Activated CD4-positive, alpha-beta T cell treated with anti-CD3 and anti-CD28 coated beads, Interleukin-2, amount 10 ng/mL, durations not matched to agents 7 days and 5 days (primary cell): ENCODE measurements around the gene SGSH. TPM values are rescaled to one million over a fixed set of nuclear protein-coding genes. Genes with fewer than 3 reads are reported as not detected.

Experiments used
- CTCF ChIA-PET: fragments of 350-600 bp; sonication (Branson Sonifier 250); formaldehyde crosslinking; loops from one replicate; lab custom pipeline; 2021; ENCODE audit warnings: antibody characterized with exemption; lab: Charles Lee
- POLR2A ChIA-PET: fragments of 350-600 bp; sonication (Branson Sonifier 250); formaldehyde crosslinking; loops from one replicate; lab custom pipeline; 2021; ENCODE audit warnings: antibody characterized with exemption; lab: Charles Lee
- DNase-seq: peaks from one replicate; pipeline ENCODE4 v3.0.0-alpha.2; 2020
- H3K27ac Mint-ChIP-seq: one replicate; pipeline ENCODE4 v1.8.0; 2021; ENCODE audit warnings: mild to moderate bottlenecking, moderate library complexity, mixed read lengths
- H3K27me3 Mint-ChIP-seq: one replicate; pipeline ENCODE4 v1.8.0; 2021; ENCODE audit warnings: mixed read lengths
- H3K36me3 Mint-ChIP-seq: one replicate; pipeline ENCODE4 v1.8.0; 2021; ENCODE audit warnings: low read depth, mixed read lengths
- H3K4me1 Mint-ChIP-seq: one replicate; pipeline ENCODE4 v1.8.0; 2021; ENCODE audit warnings: mixed read lengths
- H3K4me3 Mint-ChIP-seq: one replicate; pipeline ENCODE4 v1.8.0; 2021; ENCODE audit warnings: mild to moderate bottlenecking, moderate library complexity, mixed read lengths
- H3K9me3 Mint-ChIP-seq: one replicate; pipeline ENCODE4 v1.8.0; 2021; ENCODE audit warnings: mixed read lengths
- total RNA-seq, 2 experiments: library from RNA; stranded (reverse); gene quantifications; one replicate each; pipeline ENCODE4 v1.2.3, GENCODE V29; 2021

Gene SGSH
- 10 to 100 TPM; 31.5 to 34.3 TPM for total RNA-seq

DNA sequence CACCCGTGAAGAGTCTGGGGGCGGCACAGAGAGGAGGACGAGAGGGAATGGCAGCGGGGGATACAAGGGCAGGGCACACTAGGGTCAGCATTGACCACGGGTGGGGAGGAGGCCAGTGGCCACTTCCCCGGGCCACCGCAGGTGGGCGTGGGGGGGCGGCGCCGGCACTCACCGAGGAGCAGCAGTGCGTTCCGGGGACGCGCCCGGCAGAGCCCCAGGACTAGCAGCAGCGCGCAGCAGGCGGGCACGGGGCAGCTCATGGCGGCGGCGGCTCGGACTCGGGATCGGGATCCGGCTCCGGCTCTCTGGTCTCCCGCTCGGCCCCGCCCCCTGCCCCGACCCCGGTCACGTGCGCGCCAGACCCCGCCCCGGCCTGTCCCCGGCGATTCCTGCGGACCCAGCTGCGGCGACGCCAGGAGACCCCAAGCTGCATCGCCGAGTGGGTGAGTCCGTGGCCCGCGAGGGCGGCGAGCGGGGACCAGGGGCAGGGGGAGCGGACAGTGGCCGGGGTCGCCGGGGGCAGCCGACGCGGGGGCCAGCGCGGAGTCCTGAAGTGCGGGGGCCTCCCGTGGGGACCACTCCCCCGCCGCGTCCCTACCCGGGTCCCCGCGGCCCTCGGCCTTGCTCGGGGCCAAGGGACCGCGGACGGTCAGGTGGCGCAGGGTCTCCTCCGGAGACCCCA, at the start of gene SGSH, which contains the start of gene SLC26A11:
Gene SGSH, minus strand, starts transcription at position 280 of the 682 bp plus-strand sequence. Its CDS starts 20 bp downstream, at position 260.
Gene SLC26A11, plus strand, starts transcription at position 374 of the 682 bp plus-strand sequence. CDS start 1,134 bp downstream, outside the sequence.
- ChIA-PET POLR2A (interaction anchor here (0.5 kb wide), 1 partner anchor 1835 kb away, joined by 3 read pairs; no protein-coding TSS in a partner anchor), CTCF (interaction anchor here (0.5 to 1.4 kb wide), 2 partner anchors 72 to 712 kb away, joined by 3 to 5 read pairs; no protein-coding TSS in a partner anchor)
- H3K4me3 Mint-ChIP-seq, result peak within 1 kb of the TSS; percentile 84
- DNase-seq, result peak; percentile 62
- no peaks in the 10 kb centered on the region for H3K27me3 Mint-ChIP-seq
- peaks cover 23% of the 10 kb centered on the region for H3K4me1 Mint-ChIP-seq
- no peaks in the 10 kb centered on the region for H3K9me3 Mint-ChIP-seq
- peak within 1 kb of the TSS; percentile 83 for H3K27ac Mint-ChIP-seq
- H3K36me3 Mint-ChIP-seq, result peaks cover 8% of the 10 kb centered on the region

DNA sequence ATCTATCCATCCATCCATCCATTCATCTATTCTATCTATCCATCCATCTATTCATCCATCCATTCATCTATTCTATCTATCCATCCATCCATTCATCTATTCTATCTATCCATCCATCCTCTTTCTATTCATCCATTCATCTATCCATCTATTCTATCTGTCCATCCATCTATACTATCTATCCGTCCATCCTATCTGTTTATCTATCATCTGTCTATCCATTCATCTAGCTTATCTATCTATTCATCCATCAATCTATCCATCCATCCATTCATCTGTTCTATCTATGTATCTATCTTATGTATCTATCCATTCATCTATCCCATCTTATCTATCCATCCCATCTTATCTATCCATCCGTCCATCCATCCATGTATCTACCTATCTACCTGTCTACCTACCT, 49.3 kb upstream of the SGSH start:
- no peak for DNase-seq
- Mint-ChIP-seq H3K4me1 (peaks cover 41% of the 10 kb centered on the region), H3K27ac (no peak overlapping the region), H3K36me3 (peaks cover 52% of the 10 kb centered on the region), H3K4me3 (no peak overlapping the region), H3K27me3 (no peaks in the 10 kb centered on the region), H3K9me3 (no peaks in the 10 kb centered on the region)
- POLR2A ChIA-PET, result no interaction called here
- CTCF ChIA-PET, result interaction anchor here (1.7 kb wide), 1 partner anchor 74 kb away, joined by 8 read pairs; no protein-coding TSS in a partner anchor

- DNase-seq, result no peak
- no peaks in the 10 kb centered on the region for H3K9me3 Mint-ChIP-seq
- ChIA-PET POLR2A (no interaction called here), CTCF (interaction anchor here (0.6 to 1.2 kb wide), 2 partner anchors 30 to 66 kb away, joined by 3 read pairs; no protein-coding TSS in a partner anchor)
- H3K36me3 Mint-ChIP-seq, result peaks cover 55% of the 10 kb centered on the region
- H3K4me3 Mint-ChIP-seq, result no peak overlapping the region
- H3K4me1 Mint-ChIP-seq, result peaks cover 37% of the 10 kb centered on the region
- H3K27ac Mint-ChIP-seq, result no peak overlapping the region
- no peaks in the 10 kb centered on the region for H3K27me3 Mint-ChIP-seq
Observed at GRCh38 chr17:80268427-80268826, 48.3 kb upstream of the SGSH start.

GRCh38 chr17:80267391-80267790, 47.3 kb upstream of the SGSH start:
- no peaks in the 10 kb centered on the region for H3K9me3 Mint-ChIP-seq
- CTCF ChIA-PET, result interaction anchor here (0.6 to 1.2 kb wide), 4 partner anchors 31 to 261 kb away, joined by 3 to 4 read pairs (median 4); no protein-coding TSS in a partner anchor
- H3K36me3 Mint-ChIP-seq, result peaks cover 48% of the 10 kb centered on the region
- POLR2A ChIA-PET, result no interaction called here
- H3K27me3 Mint-ChIP-seq, result no peaks in the 10 kb centered on the region
- peak overlapping the region; percentile 25 for H3K4me3 Mint-ChIP-seq
- peaks cover 35% of the 10 kb centered on the region for H3K4me1 Mint-ChIP-seq
- DNase-seq, result no peak
- no peak overlapping the region for H3K27ac Mint-ChIP-seq

DNA sequence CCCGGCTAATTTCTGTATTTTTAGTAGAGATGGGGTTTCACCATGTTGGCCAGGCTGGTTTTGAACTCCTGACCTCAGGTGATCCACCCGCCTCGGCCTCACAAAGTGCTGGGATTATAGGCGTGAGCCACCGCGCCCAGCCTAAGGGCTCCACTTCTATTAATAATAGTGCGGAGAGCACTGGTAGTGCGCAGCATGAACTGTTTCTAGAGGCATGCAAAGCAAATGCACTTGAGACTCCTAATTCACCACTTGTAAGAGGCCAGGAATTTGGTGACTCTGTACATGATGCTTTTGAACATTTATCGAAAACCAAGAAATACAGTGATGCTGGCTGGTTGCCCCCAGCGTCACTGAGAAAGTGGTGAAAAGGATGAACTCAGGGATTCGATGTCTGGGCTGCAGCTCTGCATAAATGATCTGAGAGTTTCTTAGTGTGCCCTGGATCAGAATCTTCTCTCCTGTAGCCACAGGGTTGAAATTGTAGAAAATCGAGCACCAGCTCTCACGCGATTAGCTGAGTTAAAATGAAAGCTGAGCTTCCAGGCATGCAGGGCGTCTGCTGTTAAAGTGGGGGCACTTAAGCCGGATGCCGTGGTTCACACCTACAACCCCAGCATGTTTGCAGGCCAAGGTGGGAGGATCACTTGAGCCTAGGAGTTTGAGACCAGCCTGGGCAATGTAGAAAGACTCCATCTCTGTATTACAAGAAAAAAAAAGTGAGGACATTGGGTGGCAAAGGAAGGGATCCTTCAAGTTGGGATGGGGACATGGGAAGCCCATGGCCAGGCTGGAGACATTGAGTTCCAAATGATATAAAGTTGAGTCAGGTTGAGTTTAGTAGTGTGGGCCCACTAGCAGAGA, 45.3 kb upstream of the SGSH start:
- ChIA-PET CTCF (interaction anchor here (1.0 to 3.3 kb wide), 4 partner anchors 9 to 20 kb away, joined by 4 to 10 read pairs (median 4); no protein-coding TSS in a partner anchor), POLR2A (no interaction called here)
- H3K27ac Mint-ChIP-seq, result peak overlapping the region; percentile 97
- H3K4me3 Mint-ChIP-seq, result peak overlapping the region; percentile 94
- H3K27me3 Mint-ChIP-seq, result no peaks in the 10 kb centered on the region
- H3K4me1 Mint-ChIP-seq, result peaks cover 43% of the 10 kb centered on the region
- peaks cover 44% of the 10 kb centered on the region for H3K36me3 Mint-ChIP-seq
- DNase-seq, result peak; percentile 75
- H3K9me3 Mint-ChIP-seq, result no peaks in the 10 kb centered on the region

GRCh38 chr17:80264205-80265075, 44.3 kb upstream of the SGSH start:
- ChIA-PET CTCF (interaction anchor here (1.1 to 3.3 kb wide), 4 partner anchors 8 to 69 kb away, joined by 3 to 10 read pairs (median 5); no protein-coding TSS in a partner anchor), POLR2A (no interaction called here)
- no peaks in the 10 kb centered on the region for H3K9me3 Mint-ChIP-seq
- peak overlapping the region; percentile 97 for H3K27ac Mint-ChIP-seq
- peak; percentile 69 for DNase-seq
- no peaks in the 10 kb centered on the region for H3K27me3 Mint-ChIP-seq
- H3K36me3 Mint-ChIP-seq, result peaks cover 44% of the 10 kb centered on the region
- H3K4me1 Mint-ChIP-seq, result peaks cover 48% of the 10 kb centered on the region
- peak overlapping the region; percentile 94 for H3K4me3 Mint-ChIP-seq

DNA sequence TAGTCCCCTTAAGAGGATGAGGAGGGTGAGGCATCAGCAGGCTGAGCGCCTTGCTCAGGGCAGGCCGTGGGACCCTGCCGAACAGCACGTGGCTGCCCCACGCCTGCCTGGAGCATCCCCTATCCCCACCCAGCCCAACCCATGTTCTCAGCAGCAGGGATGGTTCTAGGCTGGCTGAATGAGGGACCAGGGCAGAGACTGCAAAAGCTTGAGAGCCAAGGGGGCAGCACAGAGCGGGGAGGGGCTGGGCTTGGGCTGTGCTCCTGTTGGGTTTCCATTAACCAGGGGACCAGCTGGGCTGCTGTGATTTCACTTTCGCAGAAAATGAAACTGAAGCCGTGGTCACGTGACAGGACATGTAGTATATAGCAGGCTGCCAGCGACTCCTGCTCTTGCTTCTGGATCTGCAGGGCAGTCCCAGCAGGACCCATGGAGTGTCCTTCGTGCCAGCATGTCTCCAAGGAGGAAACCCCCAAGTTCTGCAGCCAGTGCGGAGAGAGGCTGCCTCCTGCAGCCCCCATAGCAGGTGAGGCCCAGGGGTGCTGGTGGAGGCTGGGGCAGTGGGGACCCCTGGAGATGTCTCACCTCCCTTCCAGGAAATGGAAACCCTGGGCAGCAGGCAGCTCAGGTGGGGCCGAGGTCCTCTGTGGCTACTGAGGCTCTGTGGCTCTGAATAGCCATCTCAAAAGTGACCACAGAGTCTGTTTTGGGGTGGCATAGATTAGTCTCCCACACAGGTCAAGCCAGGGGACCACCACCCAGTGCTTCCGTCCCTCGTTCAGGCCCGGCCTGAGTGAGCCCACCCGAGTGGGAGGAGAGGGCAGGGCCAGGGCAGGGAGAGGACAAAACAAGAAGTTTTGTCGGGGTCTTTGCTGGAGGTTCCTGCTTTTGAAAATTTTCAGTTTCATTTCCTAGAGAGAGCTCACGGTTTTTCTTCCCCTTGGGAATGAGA, 43.4 kb upstream of the SGSH start:
- DNase-seq, result peak; percentile 96
- CTCF ChIA-PET, result interaction anchor here (1.1 to 3.3 kb wide), 4 partner anchors 7 to 162 kb away, joined by 3 to 10 read pairs (median 4); partner anchors contain the start of gene GAA
- Mint-ChIP-seq H3K27me3 (no peaks in the 10 kb centered on the region), H3K27ac (peak overlapping the region; percentile 97), H3K36me3 (peaks cover 44% of the 10 kb centered on the region), H3K9me3 (no peaks in the 10 kb centered on the region), H3K4me1 (peaks cover 57% of the 10 kb centered on the region), H3K4me3 (peak overlapping the region; percentile 94)
- POLR2A ChIA-PET, result interaction anchor here (1.0 kb wide), 1 partner anchor 118 kb away, joined by 3 read pairs; no protein-coding TSS in a partner anchor

DNA sequence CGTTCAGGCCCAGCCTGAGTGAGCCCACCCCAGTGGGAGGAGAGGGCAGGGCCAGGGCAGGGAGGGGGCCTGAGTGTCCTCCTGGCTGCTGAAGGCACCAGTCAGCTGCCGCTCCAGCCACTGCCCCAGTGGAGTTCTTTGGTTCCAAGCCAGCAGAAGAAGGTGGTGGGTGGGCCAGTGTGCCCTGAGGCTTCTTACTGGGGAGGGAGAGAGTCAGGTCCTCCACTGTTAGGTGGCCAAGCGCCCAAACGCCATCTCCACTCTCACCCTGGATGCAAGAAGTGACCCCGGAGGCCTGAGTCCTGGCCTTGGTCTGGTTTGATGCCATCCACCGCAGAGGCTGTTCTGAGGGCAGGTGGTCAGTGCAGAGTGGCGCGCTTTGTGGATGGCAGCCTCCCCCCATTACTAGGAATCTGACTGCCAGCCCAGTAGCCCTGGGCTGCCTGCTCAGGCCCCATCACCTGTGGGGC, 42.7 kb upstream of the SGSH start:
- Mint-ChIP-seq H3K4me3 (peak overlapping the region; percentile 94), H3K36me3 (peaks cover 40% of the 10 kb centered on the region), H3K4me1 (peaks cover 62% of the 10 kb centered on the region), H3K27ac (peak overlapping the region; percentile 97), H3K27me3 (no peaks in the 10 kb centered on the region), H3K9me3 (no peaks in the 10 kb centered on the region)
- CTCF ChIA-PET, result interaction anchor here (1.6 kb wide), 1 partner anchor 161 kb away, joined by 4 read pairs; the partner anchor contains the start of gene GAA
- POLR2A ChIA-PET, result interaction anchor here (1.0 kb wide), 1 partner anchor 117 kb away, joined by 3 read pairs; no protein-coding TSS in a partner anchor
- DNase-seq, result no peak

DNA sequence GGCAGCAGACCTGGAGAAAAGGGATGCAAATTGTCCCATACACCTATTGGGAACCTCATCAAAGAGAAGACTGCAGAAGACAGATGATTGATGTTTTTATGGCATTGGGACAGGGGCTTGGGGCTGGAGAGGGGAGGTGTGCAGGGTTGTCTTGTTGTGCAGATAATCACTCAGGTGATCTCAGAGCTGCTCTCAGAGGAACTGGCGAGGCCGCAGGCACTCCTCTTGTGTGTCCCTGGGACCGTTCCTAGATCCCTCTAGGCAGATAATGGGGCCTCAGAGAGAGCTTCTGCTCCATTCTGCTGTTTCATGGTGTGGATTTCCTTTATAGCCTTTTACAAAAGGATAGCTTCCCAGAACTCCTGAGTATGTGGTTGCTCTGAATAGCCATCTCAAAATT, 42.2 kb upstream of the SGSH start:
- ChIA-PET POLR2A (interaction anchor here (0.6 kb wide), 1 partner anchor 23 kb away, joined by 6 read pairs; no protein-coding TSS in a partner anchor), CTCF (interaction anchor here (1.6 kb wide), 1 partner anchor 161 kb away, joined by 4 read pairs; the partner anchor contains the start of gene GAA)
- Mint-ChIP-seq H3K36me3 (peaks cover 37% of the 10 kb centered on the region), H3K9me3 (no peaks in the 10 kb centered on the region), H3K4me1 (peaks cover 63% of the 10 kb centered on the region), H3K27ac (peak overlapping the region; percentile 97), H3K4me3 (peak overlapping the region; percentile 94), H3K27me3 (no peaks in the 10 kb centered on the region)
- DNase-seq, result no peak

DNA sequence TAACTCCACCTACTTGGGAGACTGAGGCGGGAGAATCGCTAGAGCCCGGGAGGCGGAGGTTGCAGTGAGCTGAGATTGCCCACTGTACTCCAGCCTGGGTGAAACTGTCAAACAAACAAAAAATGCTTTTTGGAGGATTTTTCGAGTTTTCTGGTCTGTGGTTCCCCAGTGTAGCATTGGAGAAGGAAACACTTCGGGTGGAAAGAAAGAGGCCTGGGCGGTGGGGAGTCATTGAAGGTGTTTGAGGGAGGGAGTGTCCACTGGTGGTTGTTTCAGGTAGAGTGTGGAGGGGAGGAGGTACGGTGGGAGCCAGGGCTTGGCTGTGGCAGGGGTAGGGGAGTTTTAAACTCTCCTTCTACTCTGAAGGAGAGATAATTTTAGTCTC, 41.8 kb upstream of the SGSH start:
- POLR2A ChIA-PET, result interaction anchor here (0.6 kb wide), 1 partner anchor 23 kb away, joined by 6 read pairs; no protein-coding TSS in a partner anchor
- H3K4me3 Mint-ChIP-seq, result peak overlapping the region; percentile 94
- DNase-seq, result no peak
- H3K36me3 Mint-ChIP-seq, result peaks cover 34% of the 10 kb centered on the region
- CTCF ChIA-PET, result no interaction called here
- peaks cover 63% of the 10 kb centered on the region for H3K4me1 Mint-ChIP-seq
- H3K27ac Mint-ChIP-seq, result peak overlapping the region; percentile 97
- H3K27me3 Mint-ChIP-seq, result no peaks in the 10 kb centered on the region
- no peaks in the 10 kb centered on the region for H3K9me3 Mint-ChIP-seq
